Heart left ventricle (tissue), 13 donors: ENCODE results near the gene TTBK2.

ENCODE experiments used
- POLR2A ChIP-seq, 2 donors: fragments of 450-650 bp; IDR thresholded peaks; one replicate each; pipeline ENCODE4 v1.6.1; 2017; ENCODE audit warnings: antibody characterized with exemption in 2 of 2, mild to moderate bottlenecking in 2 of 2, moderate library complexity in 2 of 2
- TF ChIP-seq, protein P1 (sequence below), 12 donors: fragments of 200-600 bp; sonication (generic) in 4 of 12; IDR thresholded peaks; one replicate each; pipeline versions ENCODE4 v1.5.0 to v1.8.0; 2018 to 2022; ENCODE audit warnings: antibody characterized with exemption in 12 of 12, mild to moderate bottlenecking in 5 of 12
- donor health status: ischemic (EF 13 %, LVEDD 7.1; RV severe dilation, severe dysfunction).
- donor health status: DM: no; HTN: yes; CAD: no.
- donor health status: DM: no; HTN: no; CAD: no.
- donor health status: ischemic (EF 25% LVEDD 6.9; RV normal size, moderate dysfunction).
- donor health status: ischemic (EF 25% LVEDD 5.7; RV mildly dilated, moderate dysfunction).
- donor health status: ischemic (EF 35%, LVEDD 5.7; RV mildly dilated, moderate dysfunction).
- donor health status: nonischemic (EF 11% LVEDD 7.7; RV severe dilation, severe dysfunction).
- donor health status: DM: yes; HTN: yes; CAD: no.
- donor health status: PGD.
- donor health status: ischemic (EF 29% LVEDD 5.4; RV normal size, mild dysfunction).
- donor health status: nonischemic (EF 23%, LVEDD 6.1; RV moderate dilation, normal function).

GRCh38 chr15:42879443-42879842, 41.1 kb downstream of the TTBK2 start:
- TF ChIP-seq POLR2A (IDR thresholded peaks at IDR 0.05): no peak
- TF ChIP-seq, protein P1, sequence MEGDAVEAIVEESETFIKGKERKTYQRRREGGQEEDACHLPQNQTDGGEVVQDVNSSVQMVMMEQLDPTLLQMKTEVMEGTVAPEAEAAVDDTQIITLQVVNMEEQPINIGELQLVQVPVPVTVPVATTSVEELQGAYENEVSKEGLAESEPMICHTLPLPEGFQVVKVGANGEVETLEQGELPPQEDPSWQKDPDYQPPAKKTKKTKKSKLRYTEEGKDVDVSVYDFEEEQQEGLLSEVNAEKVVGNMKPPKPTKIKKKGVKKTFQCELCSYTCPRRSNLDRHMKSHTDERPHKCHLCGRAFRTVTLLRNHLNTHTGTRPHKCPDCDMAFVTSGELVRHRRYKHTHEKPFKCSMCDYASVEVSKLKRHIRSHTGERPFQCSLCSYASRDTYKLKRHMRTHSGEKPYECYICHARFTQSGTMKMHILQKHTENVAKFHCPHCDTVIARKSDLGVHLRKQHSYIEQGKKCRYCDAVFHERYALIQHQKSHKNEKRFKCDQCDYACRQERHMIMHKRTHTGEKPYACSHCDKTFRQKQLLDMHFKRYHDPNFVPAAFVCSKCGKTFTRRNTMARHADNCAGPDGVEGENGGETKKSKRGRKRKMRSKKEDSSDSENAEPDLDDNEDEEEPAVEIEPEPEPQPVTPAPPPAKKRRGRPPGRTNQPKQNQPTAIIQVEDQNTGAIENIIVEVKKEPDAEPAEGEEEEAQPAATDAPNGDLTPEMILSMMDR (IDR thresholded peaks at IDR 0.05): no peak
